HEK293 (cell line): ENCODE results near the gene CNTNAP5.

Source experiments
- ATF2 ChIP-seq: fragments of 450-650 bp; formaldehyde crosslinking; IDR thresholded peaks from 2 replicates; pipeline ENCODE4 v1.5.1; 2016; ENCODE audit warnings: missing biosample characterization, missing genetic modification characterization, low read depth
- CTCF ChIP-seq: fragments of 450-650 bp; formaldehyde crosslinking; IDR thresholded peaks from 2 replicates; pipeline ENCODE4 v1.5.1; 2016; ENCODE audit warnings: missing biosample characterization, missing genetic modification characterization
- EGR2 ChIP-seq: fragments of 450-650 bp; formaldehyde crosslinking; IDR thresholded peaks from 2 replicates; pipeline ENCODE4 v1.5.1; 2016; ENCODE audit warnings: low read depth, missing biosample characterization, missing genetic modification characterization
- KLF16 ChIP-seq: fragments of 450-650 bp; formaldehyde crosslinking; IDR thresholded peaks from 2 replicates; pipeline ENCODE4 v1.5.1; 2017; ENCODE audit warnings: missing biosample characterization, missing genetic modification characterization
- YY1 ChIP-seq: fragments of 450-650 bp; formaldehyde crosslinking; IDR thresholded peaks from 2 replicates; pipeline ENCODE4 v1.5.1; 2018; ENCODE audit warnings: missing biosample characterization, missing genetic modification characterization
- ZBTB7A ChIP-seq: fragments of 450-650 bp; formaldehyde crosslinking; IDR thresholded peaks from 2 replicates; pipeline ENCODE4 v1.5.1; 2016; ENCODE audit warnings: low read depth, missing biosample characterization, missing genetic modification characterization
- ZNF175 ChIP-seq: fragments of 450-650 bp; formaldehyde crosslinking; IDR thresholded peaks from 2 replicates; pipeline ENCODE4 v1.5.1; 2016; ENCODE audit warnings: missing biosample characterization, missing genetic modification characterization
- ZNF26 ChIP-seq: fragments of 450-650 bp; formaldehyde crosslinking; IDR thresholded peaks from 2 replicates; pipeline ENCODE4 v1.5.1; 2016; ENCODE audit warnings: missing biosample characterization, missing genetic modification characterization
- ZNF549 ChIP-seq: fragments of 450-650 bp; IDR thresholded peaks from 2 replicates; pipeline ENCODE4 v1.5.1; 2018; ENCODE audit warnings: missing biosample characterization, missing genetic modification characterization, mild to moderate bottlenecking, inconsistent platforms, moderate library complexity

GRCh38 chr2:124258140-124258880 lies 233.2 kb downstream of the CNTNAP5 start:
- TF ChIP-seq YY1 (no peak), EGR2 (no peak), ZBTB7A (tag by site-specific recombination) (no peak), CTCF (no peak), ATF2 (tag by site-specific recombination) (no peak), ZNF26 (tag by site-specific recombination) (no peak), ZNF175 (tag by site-specific recombination) (no peak), KLF16 (tag by site-specific recombination) (no peak), ZNF549 (tag by site-specific recombination) (no peak)
